COLO668 (cell line): ENCODE results near the gene PTPRO.
A peak's percentile ranks its signal among the peaks of the same experiment; 100 is the strongest.

Source experiments
- DNase-seq: peaks from one replicate; lab custom pipeline; 2025; ENCODE audit not compliant: unreplicated experiment; lab: John Stamatoyannopoulos, UW

PTPRO gene

GRCh38 chr12:15322164-15323061 is at the start of gene PTPRO:
Gene PTPRO (plus strand): TSS chr12:15322508.
- peak; percentile 59 for DNase-seq

- DNase-seq: no peak
Measured at GRCh38 chr12:15273896-15274295, 48.4 kb upstream of the PTPRO start.

- DNase-seq: no peak
Measured at GRCh38 chr12:15274561-15274967, 47.7 kb upstream of the PTPRO start.

- DNase-seq: peak; percentile 4
Measured at GRCh38 chr12:15276088-15276698, 46.1 kb upstream of the PTPRO start.

GRCh38 chr12:15278816-15279658 is 43.3 kb upstream of the PTPRO start:
- no peak for DNase-seq

- DNase-seq: no peak
Measured at GRCh38 chr12:15280930-15281329, 41.4 kb upstream of the PTPRO start.

- DNase-seq: no peak
Measured at GRCh38 chr12:15289192-15289591, 33.1 kb upstream of the PTPRO start.

GRCh38 chr12:15293731-15294130 is 28.6 kb upstream of the PTPRO start:
- DNase-seq: no peak

- no peak for DNase-seq
Measured at GRCh38 chr12:15299947-15300346, 22.4 kb upstream of the PTPRO start.

GRCh38 chr12:15304296-15304695 is 18.0 kb upstream of the PTPRO start:
- DNase-seq: no peak

- no peak for DNase-seq
Measured at GRCh38 chr12:15306605-15307004, 15.7 kb upstream of the PTPRO start.

GRCh38 chr12:15307079-15307478 is 15.2 kb upstream of the PTPRO start:
- no peak for DNase-seq

GRCh38 chr12:15318841-15319240 is 3.5 kb upstream of the PTPRO start:
- DNase-seq: no peak

GRCh38 chr12:15320881-15321280 is 1.4 kb upstream of the PTPRO start:
- DNase-seq: no peak

GRCh38 chr12:15323480-15323879 is 1.2 kb downstream of the PTPRO start:
- DNase-seq: no peak

GRCh38 chr12:15329891-15330290 is 7.6 kb downstream of the PTPRO start:
- no peak for DNase-seq

GRCh38 chr12:15334225-15334624 is 11.9 kb downstream of the PTPRO start:
- DNase-seq: no peak

GRCh38 chr12:15335959-15336358 is 13.7 kb downstream of the PTPRO start:
- DNase-seq: no peak

- no peak for DNase-seq
Measured at GRCh38 chr12:15336768-15337553, 14.7 kb downstream of the PTPRO start.

- DNase-seq: no peak
Measured at GRCh38 chr12:15341371-15341770, 19.1 kb downstream of the PTPRO start.

- DNase-seq: no peak
Measured at GRCh38 chr12:15344561-15344960, 22.3 kb downstream of the PTPRO start.
